BLaER1 treated with 17β-estradiol and CSF1 and Interleukin-3, amounts not matched to agents 10 nM and 100 nM (cell line): ENCODE measurements around the gene ZBTB33.

ENCODE experiments used
- H3K27ac ChIP-seq, 11 experiments: shearing (Covaris generic); formaldehyde crosslinking; 2 replicates each; pipeline ENCODE4 v1.8.1; 2022
- H3K27me3 ChIP-seq, 11 experiments: shearing (Covaris generic); formaldehyde crosslinking; 2 replicates each; pipeline ENCODE4 v1.8.1; 2022
- H3K36me3 ChIP-seq, 11 experiments: shearing (Covaris generic); formaldehyde crosslinking; 2 replicates each; pipeline ENCODE4 v1.8.1; 2022
- H3K4me1 ChIP-seq, 10 experiments: shearing (Covaris generic); formaldehyde crosslinking; 2 replicates each; pipeline ENCODE4 v1.8.1; 2022
- H3K4me2 ChIP-seq, 11 experiments: shearing (Covaris generic); formaldehyde crosslinking; 2 replicates each; pipeline ENCODE4 v1.8.1; 2022
- H3K4me3 ChIP-seq, 10 experiments: shearing (Covaris generic); formaldehyde crosslinking; 2 replicates each; pipeline ENCODE4 v1.8.1; 2022
- H3K9ac ChIP-seq, 11 experiments: shearing (Covaris generic); formaldehyde crosslinking; 2 replicates each; pipeline ENCODE4 v1.8.1; 2022
- H3K9me3 ChIP-seq, 11 experiments: shearing (Covaris generic); formaldehyde crosslinking; replicated peaks in 1 of 11; 2 replicates each; pipeline ENCODE4 v1.8.1; 2022
- H4K20me1 ChIP-seq, 11 experiments: shearing (Covaris generic); formaldehyde crosslinking; 2 replicates each; pipeline ENCODE4 v1.8.1; 2022
- Cebpa-rat ChIP-seq, 11 experiments: shearing (Covaris generic); IDR thresholded peaks; 2 replicates each; pipeline ENCODE4 v1.8.1; 2022

The ZBTB33 gene

GRCh38 chrX:120235284-120235683 lies 15.3 kb upstream of the ZBTB33 start:
- Histone ChIP-seq H3K27me3 (no peaks in the 10 kb centered on the region), H3K4me1 (peaks cover 0 to 3% (median 0%) of the 10 kb centered on the region in 10 experiments; a peak in 2 of 20 replicates), H3K9ac (no peak overlapping the region), H3K9me3 (peaks cover 16 to 23% (median 17%) of the 10 kb centered on the region in 11 experiments), H4K20me1 (no peaks in the 10 kb centered on the region), H3K27ac (no peak overlapping the region), H3K36me3 (peaks cover 0 to 26% (median 3%) of the 10 kb centered on the region in 11 experiments; a peak in 6 of 22 replicates), H3K4me2 (no peak overlapping the region), H3K4me3 (no peak overlapping the region)
- TF ChIP-seq Cebpa-rat (IDR thresholded peaks at IDR 0.05), result no peak

GRCh38 chrX:120236687-120237479 lies 13.7 kb upstream of the ZBTB33 start:
- no peaks in the 10 kb centered on the region for H4K20me1 ChIP-seq
- H3K4me2 ChIP-seq, result no peak overlapping the region
- no peak overlapping the region for H3K9ac ChIP-seq
- H3K4me3 ChIP-seq, result no peak overlapping the region
- no peaks in the 10 kb centered on the region; a peak in 1 of 22 replicates for H3K27me3 ChIP-seq
- no peaks in the 10 kb centered on the region for H3K4me1 ChIP-seq
- TF ChIP-seq Cebpa-rat (IDR thresholded peaks at IDR 0.05), result no peak
- H3K9me3 ChIP-seq, result peaks cover 7 to 10% (median 8%) of the 10 kb centered on the region in 11 experiments
- peaks cover 0 to 23% (median 0%) of the 10 kb centered on the region in 11 experiments; a peak in 5 of 22 replicates for H3K36me3 ChIP-seq
- no peak overlapping the region for H3K27ac ChIP-seq

GRCh38 chrX:120238933-120239332 lies 11.7 kb upstream of the ZBTB33 start:
- Histone ChIP-seq H3K4me3 (no peak overlapping the region), H3K9ac (no peak overlapping the region), H3K4me1 (peaks cover 0 to 14% (median 8%) of the 10 kb centered on the region in 10 experiments; a peak in 11 of 20 replicates), H3K4me2 (no peak overlapping the region), H3K36me3 (peaks cover 0 to 16% (median 0%) of the 10 kb centered on the region in 11 experiments; a peak in 3 of 22 replicates), H3K27me3 (peaks cover 0 to 7% (median 0%) of the 10 kb centered on the region in 11 experiments; a peak in 8 of 22 replicates), H4K20me1 (no peaks in the 10 kb centered on the region), H3K27ac (no peak overlapping the region), H3K9me3 (0 out of 22 replicates have a peak, but pooled peaks cover 0 to 3% (median 0%) of the 10 kb centered on the region in 11 experiments)
- no peak for TF ChIP-seq Cebpa-rat (IDR thresholded peaks at IDR 0.05)

- no peak overlapping the region for H3K9ac ChIP-seq
- H3K4me3 ChIP-seq, result no peak overlapping the region
- peaks cover 0 to 15% (median 9%) of the 10 kb centered on the region in 10 experiments; a peak in 11 of 20 replicates for H3K4me1 ChIP-seq
- no peaks in the 10 kb centered on the region for H3K9me3 ChIP-seq
- TF ChIP-seq Cebpa-rat (IDR thresholded peaks at IDR 0.05), result no peak
- H3K36me3 ChIP-seq, result peaks cover 0 to 10% (median 0%) of the 10 kb centered on the region in 11 experiments; a peak in 3 of 22 replicates
- peak overlapping the region in 3 of 11 experiments; percentile 64 to 78 (median 76); a peak in 1 of 22 replicates for H3K4me2 ChIP-seq
- no peak overlapping the region for H3K27ac ChIP-seq
- no peaks in the 10 kb centered on the region for H4K20me1 ChIP-seq
- peaks cover 0 to 17% (median 7%) of the 10 kb centered on the region in 11 experiments; a peak in 8 of 22 replicates for H3K27me3 ChIP-seq
Observed at GRCh38 chrX:120242813-120243212, 7.8 kb upstream of the ZBTB33 start.

- Histone ChIP-seq H3K9ac (peak overlapping the region; percentile 62 to 81 (median 77)), H3K9me3 (no peaks in the 10 kb centered on the region), H4K20me1 (no peaks in the 10 kb centered on the region), H3K27ac (peak overlapping the region in 9 of 11 experiments; percentile 54 to 77 (median 64); a peak in 17 of 22 replicates), H3K4me2 (peak overlapping the region; percentile 63 to 86 (median 76)), H3K27me3 (peaks cover 0 to 17% (median 7%) of the 10 kb centered on the region in 11 experiments; a peak in 8 of 22 replicates), H3K36me3 (peaks cover 0 to 5% (median 0%) of the 10 kb centered on the region in 11 experiments; a peak in 3 of 22 replicates), H3K4me1 (peaks cover 0 to 15% (median 9%) of the 10 kb centered on the region in 10 experiments; a peak in 11 of 20 replicates), H3K4me3 (peak overlapping the region; percentile 58 to 78 (median 70))
- no peak for TF ChIP-seq Cebpa-rat (IDR thresholded peaks at IDR 0.05)
Observed at GRCh38 chrX:120244395-120244734, 6.2 kb upstream of the ZBTB33 start.

- H3K27me3 ChIP-seq, result peaks cover 0 to 17% (median 7%) of the 10 kb centered on the region in 11 experiments; a peak in 8 of 22 replicates
- peaks cover 0 to 15% (median 10%) of the 10 kb centered on the region in 10 experiments; a peak in 11 of 20 replicates for H3K4me1 ChIP-seq
- TF ChIP-seq Cebpa-rat (IDR thresholded peaks at IDR 0.05), result no peak
- no peaks in the 10 kb centered on the region for H3K9me3 ChIP-seq
- no peaks in the 10 kb centered on the region for H3K36me3 ChIP-seq
- peak overlapping the region; percentile 62 to 81 (median 77) for H3K9ac ChIP-seq
- peak overlapping the region in 9 of 11 experiments; percentile 54 to 77 (median 64); a peak in 19 of 22 replicates for H3K27ac ChIP-seq
- no peaks in the 10 kb centered on the region for H4K20me1 ChIP-seq
- peak overlapping the region; percentile 63 to 86 (median 76) for H3K4me2 ChIP-seq
- H3K4me3 ChIP-seq, result peak overlapping the region; percentile 58 to 78 (median 70)
Observed at GRCh38 chrX:120244735-120245498, 5.7 kb upstream of the ZBTB33 start.

- Histone ChIP-seq H3K9me3 (no peaks in the 10 kb centered on the region), H3K27me3 (no peaks in the 10 kb centered on the region), H3K27ac (peak overlapping the region; percentile 87 to 95 (median 93); a peak in 21 of 22 replicates), H3K36me3 (peaks cover 21 to 32% (median 30%) of the 10 kb centered on the region in 11 experiments; a peak in 21 of 22 replicates), H3K9ac (peak overlapping the region; percentile 89 to 95 (median 92)), H3K4me2 (peak overlapping the region; percentile 58 to 77 (median 69)), H3K4me3 (peak overlapping the region; percentile 63 to 80 (median 74)), H4K20me1 (peaks cover 0 to 37% (median 14%) of the 10 kb centered on the region in 11 experiments; a peak in 8 of 22 replicates), H3K4me1 (peaks cover 0 to 11% (median 3%) of the 10 kb centered on the region in 10 experiments; a peak in 6 of 20 replicates)
- no peak for TF ChIP-seq Cebpa-rat (IDR thresholded peaks at IDR 0.05)
Observed at GRCh38 chrX:120251471-120252011, 929 bp downstream of the ZBTB33 start.

GRCh38 chrX:120253784-120254183 lies 3.2 kb downstream of the ZBTB33 start:
- no peak overlapping the region for H3K27ac ChIP-seq
- peaks cover 0 to 48% (median 19%) of the 10 kb centered on the region in 11 experiments; a peak in 8 of 22 replicates for H4K20me1 ChIP-seq
- TF ChIP-seq Cebpa-rat (IDR thresholded peaks at IDR 0.05), result no peak
- H3K9me3 ChIP-seq, result no peaks in the 10 kb centered on the region
- no peaks in the 10 kb centered on the region for H3K27me3 ChIP-seq
- H3K9ac ChIP-seq, result no peak overlapping the region
- no peak overlapping the region for H3K4me2 ChIP-seq
- peaks cover 21 to 42% (median 31%) of the 10 kb centered on the region in 11 experiments; a peak in 21 of 22 replicates for H3K36me3 ChIP-seq
- H3K4me3 ChIP-seq, result no peak overlapping the region
- H3K4me1 ChIP-seq, result peaks cover 0 to 11% (median 3%) of the 10 kb centered on the region in 10 experiments; a peak in 6 of 20 replicates
